ENCODE measurements around the gene SPATA9. TPM values are rescaled to one million over a fixed set of nuclear protein-coding genes. Genes with fewer than 3 reads are reported as not detected.

The SPATA9 gene
- total and polyA plus RNA-seq, 2 of the 13 experiments (the other 11 are each of a cell fraction or from before 2014, with no cell fraction given), result not detected

- TF ChIP-seq TEAD3 (CRISPR knock-in tag; optimal IDR thresholded peaks at IDR 0.05; ENCODE audit: borderline replicate concordance) (peak; percentile 52), ZNF550 (CRISPR knock-in tag; IDR thresholded peaks at IDR 0.05; ENCODE audit: borderline replicate concordance) (no peak), ZMYM4 (CRISPR knock-in tag; IDR thresholded peaks at IDR 0.05) (peak; percentile 33; the same call in 1 of the 2 replicates), HIC2 (CRISPR knock-in tag; IDR thresholded peaks at IDR 0.05; ENCODE audit: low read depth) (0 out of 2 replicates have a peak, but pooled peaks have one; percentile 52), U2AF1 (optimal IDR thresholded peaks at IDR 0.05; ENCODE audit: low read depth, low read length) (peak; percentile 74), ZNF772 (CRISPR knock-in tag; IDR thresholded peaks at IDR 0.05) (peak; percentile 82; the same call in 1 of the 2 replicates), GPN1 (CRISPR knock-in tag; IDR thresholded peaks at IDR 0.05; ENCODE audit: borderline replicate concordance) (peak; percentile 49; the same call in 1 of the 2 replicates), IRX3 (CRISPR knock-in tag; IDR thresholded peaks at IDR 0.05; ENCODE audit: borderline replicate concordance, low read depth) (peak; percentile 51; the same call in 1 of the 2 replicates), HBP1 (CRISPR knock-in tag; IDR thresholded peaks at IDR 0.05; ENCODE audit: low read depth) (0 out of 2 replicates have a peak, but pooled peaks have one; percentile 36), MAZ (IDR thresholded peaks at IDR 0.05; ENCODE audit: borderline replicate concordance, low read depth, low read length) (no peak), MAZ (CRISPR knock-in tag; IDR thresholded peaks at IDR 0.05; ENCODE audit: low read depth) (peak; percentile 80; the same call in 1 of the 2 replicates), PHF5A (CRISPR knock-in tag; IDR thresholded peaks at IDR 0.05; ENCODE audit: low read depth, unreplicated experiment) (no peak), ZNF607 (CRISPR knock-in tag; IDR thresholded peaks at IDR 0.05; ENCODE audit: borderline replicate concordance) (peak; percentile 80; the same call in 1 of the 2 replicates), ETV5 (CRISPR knock-in tag; IDR thresholded peaks at IDR 0.05; ENCODE audit: borderline replicate concordance) (peak; percentile 42; the same call in 1 of the 2 replicates), SRSF1 (optimal IDR thresholded peaks at IDR 0.05; ENCODE audit: low read depth, low read length) (no peak), AKAP8 (CRISPR knock-in tag; IDR thresholded peaks at IDR 0.05) (0 out of 2 replicates have a peak, but pooled peaks have one; percentile 66), PHF21A (CRISPR knock-in tag; IDR thresholded peaks at IDR 0.05) (no peak), ZNF713 (CRISPR knock-in tag; IDR thresholded peaks at IDR 0.05) (0 out of 2 replicates have a peak, but pooled peaks have one; percentile 67), TOPORS (CRISPR knock-in tag; IDR thresholded peaks at IDR 0.05) (peak; percentile 39; the same call in 1 of the 2 replicates), SOX13 (IDR thresholded peaks at IDR 0.05) (0 out of 2 replicates have a peak, but pooled peaks have one; percentile 33), SOX13 (CRISPR knock-in tag; conservative IDR thresholded peaks at IDR 0.05 in 1 of 2, IDR thresholded peaks at IDR 0.05 in 1 of 2) (no peak), ZNF276 (CRISPR knock-in tag; IDR thresholded peaks at IDR 0.05; ENCODE audit: low read depth) (0 out of 2 replicates have a peak, but pooled peaks have one; percentile 23), ZFP36L1 (CRISPR knock-in tag; IDR thresholded peaks at IDR 0.05) (no peak), GZF1 (CRISPR knock-in tag; IDR thresholded peaks at IDR 0.05) (0 out of 2 replicates have a peak, but pooled peaks have one; percentile 26)
Observed at GRCh38 chr5:95731571-95732554, 49.1 kb upstream of the SPATA9 start (continued).
